CD4-positive, alpha-beta T cell treated with Interleukin-21 for 1 hour (primary cell): ENCODE measurements around the gene DIDO1.
"Not testable (repeated sequence)": the region's sequence is repeated elsewhere in the genome, so short reads cannot be mapped to it uniquely, and the experiment has no call there.

ENCODE experiments used
- DNase-seq: peaks from one replicate; pipeline ENCODE4 v3.0.0-alpha.2; 2020

Gene DIDO1

DNA sequence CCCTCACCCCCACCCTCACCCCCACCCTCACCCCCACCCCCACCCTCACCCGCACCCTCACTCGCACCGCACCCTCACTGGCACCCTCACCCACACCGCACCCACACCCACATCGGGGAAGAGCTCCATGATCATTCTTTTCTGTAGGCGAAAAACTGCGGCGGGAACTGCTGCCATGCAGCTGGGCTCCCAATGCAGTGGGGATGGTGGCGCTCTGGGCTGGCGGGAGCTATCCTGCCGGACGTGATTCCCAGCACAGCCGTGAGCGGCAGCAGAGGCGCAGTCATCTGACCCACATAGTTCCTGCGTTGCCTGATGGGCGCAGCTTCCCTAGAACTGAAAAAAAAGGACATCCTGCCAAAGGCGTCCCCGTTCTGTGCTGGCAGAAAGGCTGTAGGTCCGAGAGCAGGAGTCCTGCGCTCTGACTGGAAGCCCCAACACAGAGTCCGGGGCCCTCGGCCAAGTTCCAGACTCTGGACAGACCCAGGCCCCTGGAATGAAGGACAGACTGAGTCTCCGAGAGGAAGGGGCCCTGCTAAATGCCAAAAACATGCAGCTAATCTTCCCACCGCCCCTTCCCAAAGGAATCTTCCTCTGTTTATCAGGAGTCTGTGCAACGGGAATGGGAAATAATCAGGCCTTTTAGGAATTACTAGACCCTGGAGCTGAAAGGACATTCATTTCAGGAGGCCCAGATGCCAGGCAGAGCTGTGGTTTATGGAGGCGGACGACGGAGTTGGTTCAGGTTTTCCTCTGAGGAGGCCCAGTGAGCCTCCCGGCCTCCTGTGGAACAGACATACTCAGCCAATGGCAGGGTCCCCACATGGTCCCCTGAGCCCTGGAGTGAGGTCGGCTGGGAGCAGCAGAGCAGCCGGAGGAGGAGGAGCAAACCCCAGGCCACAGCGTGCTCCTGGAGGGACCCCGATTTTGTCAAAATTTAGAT lies 50.6 kb downstream of the DIDO1 start:
- no peak for DNase-seq

DNA sequence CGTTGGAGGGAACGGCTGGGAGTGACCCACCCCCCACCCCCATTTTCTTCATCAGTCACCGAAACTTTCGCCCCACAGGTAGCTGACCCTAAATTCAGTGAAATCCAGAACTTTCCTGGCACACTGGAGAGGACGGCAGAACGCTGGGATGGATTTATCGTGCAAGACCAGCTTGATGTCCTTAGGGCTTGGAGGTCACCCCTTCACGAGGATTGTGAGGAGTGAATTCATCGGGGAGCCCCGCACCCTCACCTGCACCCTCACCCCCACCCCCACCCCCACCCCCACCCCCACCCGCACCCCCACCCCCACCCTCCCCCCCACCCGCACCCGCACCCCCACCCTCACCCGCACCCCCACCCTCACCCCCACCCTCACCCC lies 51.4 kb downstream of the DIDO1 start:
- no peak for DNase-seq

DNA sequence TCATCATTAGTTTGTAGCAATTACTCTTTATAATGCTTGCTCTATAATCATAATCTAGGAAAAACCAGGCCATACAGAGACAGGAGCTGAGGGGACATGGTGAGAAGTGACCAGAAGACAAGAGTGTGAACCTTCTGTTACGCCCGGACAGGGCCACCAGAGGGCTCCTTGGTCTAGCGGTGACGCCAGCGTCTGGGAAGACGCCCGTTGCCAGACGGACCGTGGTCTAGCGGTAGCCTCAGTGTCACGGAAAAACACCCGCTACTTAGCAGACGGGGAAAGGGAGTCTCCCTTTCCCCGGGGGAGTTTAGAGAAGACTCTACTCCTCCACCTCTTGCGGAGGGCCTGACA lies 52.6 kb downstream of the DIDO1 start:
- DNase-seq, result peak; percentile 47

DNA sequence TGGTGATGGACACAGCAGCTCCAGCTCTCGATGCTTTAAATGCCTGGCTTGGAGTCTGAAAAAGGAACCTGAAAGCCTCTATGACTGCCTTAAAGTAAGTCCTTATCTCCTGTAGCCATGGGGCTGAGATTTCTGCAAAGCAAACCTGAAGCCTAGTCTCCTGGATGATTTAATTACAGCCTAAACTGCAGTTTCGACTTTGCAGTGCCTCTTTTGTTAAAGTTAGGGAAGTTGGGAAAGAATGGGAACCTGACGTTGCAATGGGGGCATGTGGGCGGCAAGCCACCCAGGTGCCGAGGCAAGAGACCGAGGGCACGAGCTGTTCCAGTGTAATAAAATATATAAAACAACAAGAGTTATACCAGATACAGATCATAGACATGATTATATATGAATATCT lies 53.0 kb downstream of the DIDO1 start:
- DNase-seq, result no peak

DNA sequence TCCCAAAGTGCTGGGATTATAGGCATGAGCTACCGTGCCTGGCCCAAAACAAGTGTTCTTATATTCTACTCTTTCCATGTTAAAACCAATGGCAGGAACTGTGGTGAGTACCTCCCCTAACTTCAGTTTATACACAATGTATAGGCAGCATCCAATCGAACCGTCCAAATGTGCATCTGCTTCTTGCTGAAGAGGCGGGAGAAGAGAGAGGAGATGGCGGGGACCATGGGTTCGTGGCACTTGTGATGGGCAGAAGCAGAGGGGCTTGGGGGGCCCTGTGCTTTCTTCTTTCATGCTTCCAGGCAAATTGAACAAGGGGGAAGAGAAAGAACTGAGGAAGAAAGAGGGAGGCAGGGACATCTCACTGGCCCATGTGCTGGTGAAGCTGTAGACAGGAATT lies 53.4 kb downstream of the DIDO1 start:
- DNase-seq, result no peak

DNA sequence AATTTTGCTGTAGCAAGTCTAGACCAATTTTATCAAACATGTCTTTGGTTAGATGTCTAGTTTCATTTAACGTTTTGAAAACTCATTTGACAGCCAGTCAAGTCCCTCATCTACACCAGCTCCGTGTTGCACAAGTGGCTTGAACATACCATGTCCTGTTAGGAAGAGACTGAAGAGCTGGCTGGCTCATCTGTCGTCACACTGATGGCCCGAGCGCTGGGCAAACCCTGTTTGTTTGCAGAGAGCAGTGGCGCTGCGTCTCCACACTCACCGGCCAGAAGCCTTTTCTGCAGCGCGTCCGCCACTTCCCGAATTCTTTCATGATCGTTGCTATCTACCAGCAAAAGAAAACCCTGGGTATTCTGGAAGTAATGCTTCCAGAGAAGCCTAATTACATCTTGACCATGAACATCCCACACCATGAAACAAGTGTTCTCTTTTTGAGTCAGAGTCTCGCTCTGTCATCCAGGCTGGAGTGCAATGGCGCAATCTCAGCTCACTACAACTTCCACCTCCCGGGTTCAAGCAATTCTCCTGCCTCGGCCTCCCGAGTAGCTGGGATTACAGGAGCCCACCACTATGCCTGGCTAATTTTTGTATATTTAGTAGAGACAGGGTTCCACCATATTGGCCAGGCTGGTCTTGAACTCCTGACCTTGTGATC lies 54.0 kb downstream of the DIDO1 start:
- no peak for DNase-seq

DNA sequence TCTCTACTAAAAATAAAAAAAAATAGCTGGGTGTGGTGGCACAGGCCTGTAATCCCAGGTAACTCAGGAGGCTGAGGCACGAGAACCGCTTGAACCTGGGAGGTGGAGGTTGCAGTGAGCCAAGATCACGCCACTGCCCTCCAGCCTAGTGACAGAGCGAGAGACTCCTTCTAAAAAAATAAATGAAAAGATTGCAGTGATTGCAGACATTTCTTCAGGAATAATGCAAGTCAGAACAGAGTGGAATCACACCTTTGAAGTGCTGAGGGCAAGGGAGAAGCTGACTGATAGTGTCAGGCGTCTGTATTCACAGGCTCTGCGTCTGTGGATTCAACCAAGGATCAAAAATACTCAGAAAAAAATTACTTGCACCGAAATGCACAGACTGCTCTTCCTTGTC lies 62.1 kb downstream of the DIDO1 start:
- no peak for DNase-seq

DNA sequence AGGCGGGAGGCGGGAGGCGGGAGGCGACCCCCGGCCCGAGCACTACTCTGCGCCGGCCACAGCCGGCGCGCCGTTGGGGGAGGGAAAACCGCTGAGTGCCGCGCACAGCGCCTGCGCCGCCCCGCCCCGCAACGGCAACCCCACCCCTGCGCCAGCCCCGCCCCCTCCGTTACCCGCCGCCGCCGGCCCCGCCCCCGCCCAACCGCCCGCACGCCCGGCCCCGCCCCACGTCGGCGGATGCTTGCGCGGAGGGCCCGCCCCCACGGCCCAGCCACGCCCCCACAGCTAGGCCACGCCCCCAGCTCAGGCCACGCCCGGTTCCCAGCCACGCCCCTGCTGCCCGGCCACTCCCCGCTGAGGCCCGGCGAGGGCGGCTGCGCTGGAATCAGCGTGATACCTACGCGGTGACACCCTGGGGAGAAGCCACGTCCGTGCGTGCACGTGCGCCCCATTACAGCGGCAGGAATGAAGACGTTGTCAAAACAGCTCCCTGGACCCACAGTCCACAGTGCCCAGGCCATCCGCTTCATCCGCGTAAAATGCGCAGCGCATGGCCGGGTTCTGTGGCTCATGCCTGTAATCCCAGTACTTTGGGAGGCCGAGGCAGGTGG lies 64.5 kb downstream of the DIDO1 start, which contains the start of gene TCFL5:
TCFL5 (minus strand) TSS at position 97 of the 611 bp plus-strand sequence. CDS start 152 bp downstream, outside the sequence.
- DNase-seq, result peak; percentile 92

DNA sequence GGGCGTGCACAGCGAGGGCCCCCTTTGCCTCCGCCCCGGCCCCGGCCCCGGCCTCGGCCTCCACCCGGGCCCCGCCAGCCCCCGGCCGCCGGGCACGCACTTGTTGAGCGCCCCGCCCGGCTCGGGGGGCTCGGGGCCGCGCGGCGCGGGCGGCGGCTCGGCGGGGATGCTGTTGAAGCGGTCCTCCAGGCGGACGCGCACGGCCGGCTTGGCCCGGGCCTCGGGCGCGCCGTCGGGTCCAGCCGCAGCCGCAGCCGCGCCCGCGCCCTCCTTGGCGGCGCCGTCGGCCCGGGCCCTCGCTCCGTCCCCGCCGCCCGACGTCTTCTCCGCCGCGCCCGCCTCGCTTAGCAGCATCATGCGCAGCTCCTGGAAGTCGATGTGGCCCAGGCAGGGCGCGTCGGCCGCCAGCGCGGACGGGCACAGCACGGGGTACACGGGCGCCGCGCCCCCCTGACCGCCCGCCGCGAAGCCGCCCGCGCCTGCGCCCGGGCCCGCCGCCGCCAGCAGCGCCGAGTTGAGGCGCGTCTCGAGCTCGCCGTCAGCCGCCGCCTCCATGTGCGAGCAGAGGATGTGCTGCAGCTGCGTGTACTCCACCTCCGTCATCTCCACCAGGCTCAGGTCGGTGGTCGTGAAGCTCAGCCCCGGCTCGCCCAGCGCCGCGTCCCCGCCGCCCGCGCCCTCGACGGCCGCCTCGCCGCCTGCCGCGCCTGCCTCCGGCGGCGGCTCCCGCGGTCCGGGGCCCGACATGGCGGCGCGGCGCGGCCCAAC lies 65.2 kb downstream of the DIDO1 start:
- peak; percentile 44 for DNase-seq

DNA sequence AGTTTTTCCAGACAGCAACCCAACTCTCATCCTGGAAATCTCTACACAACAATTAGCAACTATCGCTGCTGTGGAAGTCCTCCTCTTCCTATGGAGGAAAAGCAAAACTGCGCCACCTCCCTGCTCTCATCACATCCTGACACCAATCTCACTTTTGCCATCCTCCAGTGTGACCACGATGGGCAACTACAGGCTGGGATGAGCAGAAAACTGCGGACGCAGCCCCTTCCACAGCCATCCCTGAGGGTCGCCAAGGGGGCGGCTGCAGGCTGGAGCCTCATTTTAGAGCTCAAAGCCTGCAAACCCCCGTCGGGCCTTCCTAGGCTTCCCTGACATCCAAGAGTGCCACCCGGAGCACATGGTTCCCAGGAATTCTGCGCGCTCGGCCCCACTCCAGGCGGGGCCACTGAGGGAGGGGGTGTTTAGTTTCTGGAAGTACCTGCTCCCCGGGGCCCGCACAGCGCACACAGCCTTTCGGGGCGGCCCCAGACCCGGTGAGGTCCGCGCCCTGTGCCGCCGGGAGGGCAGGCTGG lies 65.8 kb downstream of the DIDO1 start:
- DNase-seq, result no peak

DNA sequence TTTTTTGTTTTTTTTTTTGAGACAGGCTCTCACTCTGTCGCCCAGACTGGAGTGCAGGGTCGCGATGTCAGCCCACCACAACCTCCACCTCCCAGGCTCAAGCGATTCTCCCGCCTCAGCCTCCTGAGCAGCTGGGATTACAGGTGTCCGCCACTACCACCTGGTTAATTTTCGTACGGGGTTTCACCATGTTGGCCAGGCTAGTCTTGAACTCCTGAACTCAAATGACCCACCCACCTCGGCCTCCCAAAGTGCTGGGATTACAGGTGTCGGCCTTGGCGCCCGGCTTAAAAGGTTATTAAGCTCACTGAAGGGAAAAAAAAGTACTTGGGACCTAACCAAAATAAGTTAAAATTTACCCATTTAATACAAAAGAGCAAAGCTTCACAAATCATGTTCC lies 66.6 kb downstream of the DIDO1 start:
- no peak for DNase-seq

DNA sequence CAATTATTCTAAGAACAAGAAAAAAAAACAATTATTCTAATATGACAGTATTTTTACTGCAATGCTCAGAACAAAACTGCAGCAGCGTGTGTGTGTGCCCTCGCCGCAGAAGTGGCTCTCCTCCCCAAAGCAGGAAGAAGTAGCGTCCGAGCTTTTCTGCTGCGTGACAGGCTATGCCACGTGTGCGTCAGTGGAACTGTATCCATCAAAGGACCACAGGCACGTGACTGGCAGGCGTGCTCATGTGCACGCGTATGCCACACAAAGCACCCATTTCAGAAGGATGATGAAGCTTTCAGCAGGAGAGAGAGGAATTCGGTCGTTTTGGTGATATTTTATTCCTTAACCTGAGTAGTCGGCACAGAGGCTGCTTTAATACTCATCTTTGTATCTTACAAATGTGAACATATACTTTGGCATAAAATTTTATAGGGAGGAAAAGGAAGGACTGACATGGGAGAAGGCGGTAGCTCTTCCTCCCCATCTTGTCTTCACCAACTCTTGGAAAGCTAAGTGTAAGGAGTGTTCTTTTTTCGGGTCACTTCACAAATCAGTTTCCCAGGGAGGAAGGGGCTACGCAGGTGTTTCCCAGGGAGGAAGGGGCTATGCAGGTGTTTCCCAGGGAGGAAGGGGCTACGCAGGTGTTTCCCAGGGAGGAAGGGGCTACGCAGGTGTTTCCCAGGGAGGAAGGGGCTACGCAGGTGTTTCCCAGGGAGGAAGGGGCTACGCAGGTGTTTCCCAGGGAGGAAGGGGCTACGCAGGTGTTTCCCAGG lies 68.1 kb downstream of the DIDO1 start:
- no peak for DNase-seq

DNA sequence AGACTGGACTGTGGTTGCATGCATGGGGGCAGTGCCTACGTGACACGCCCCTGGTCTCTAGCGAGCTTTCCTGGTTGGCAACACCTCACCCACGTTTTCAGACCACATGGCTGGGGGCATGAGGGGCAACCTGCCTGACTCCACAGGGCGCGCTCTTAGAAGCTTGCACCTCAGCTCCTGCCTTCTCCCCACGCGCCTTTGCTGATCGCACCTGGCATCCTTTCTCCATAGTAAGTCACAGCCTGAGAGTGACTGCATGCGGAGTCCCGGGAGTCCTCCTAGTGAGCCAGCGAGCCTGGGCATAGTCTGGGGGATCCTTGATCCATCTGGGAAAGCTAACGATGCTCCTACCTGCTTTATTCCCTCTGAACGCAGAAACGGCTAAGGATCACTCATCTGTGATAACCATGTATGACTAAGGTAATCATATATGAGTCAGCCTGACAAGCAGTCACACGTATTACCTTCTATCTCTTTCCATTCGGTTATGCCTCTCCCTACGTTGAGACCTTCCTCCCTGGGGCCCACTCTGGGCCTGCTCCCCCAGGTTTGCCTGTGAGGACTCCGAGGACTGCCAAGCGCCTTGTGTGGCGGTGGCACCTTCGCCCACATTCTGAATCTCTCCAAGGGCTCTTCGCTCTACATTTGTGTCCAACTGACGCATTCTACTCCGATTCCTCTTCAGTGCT lies 69.2 kb downstream of the DIDO1 start:
- no peak for DNase-seq

DNA sequence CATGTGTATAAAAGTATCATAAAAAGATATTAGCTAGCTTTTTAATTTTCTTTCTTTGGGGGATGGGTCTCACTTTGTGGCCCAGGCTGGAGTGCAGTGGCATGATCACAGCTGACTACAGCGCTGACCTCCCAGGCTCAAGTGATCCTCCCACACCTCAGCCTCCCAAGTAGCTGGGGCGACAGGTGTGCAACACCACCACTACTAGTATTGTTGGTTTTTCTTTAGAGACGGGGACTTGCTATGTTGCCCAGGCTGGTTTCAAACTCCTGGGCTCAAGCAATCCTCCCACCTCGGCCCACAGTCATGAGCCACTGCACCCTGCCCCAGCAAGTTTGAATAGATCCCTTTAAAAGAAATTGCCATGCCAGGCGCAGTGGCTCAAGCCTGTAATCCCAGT lies 71.2 kb downstream of the DIDO1 start:
- no peak for DNase-seq

DNA sequence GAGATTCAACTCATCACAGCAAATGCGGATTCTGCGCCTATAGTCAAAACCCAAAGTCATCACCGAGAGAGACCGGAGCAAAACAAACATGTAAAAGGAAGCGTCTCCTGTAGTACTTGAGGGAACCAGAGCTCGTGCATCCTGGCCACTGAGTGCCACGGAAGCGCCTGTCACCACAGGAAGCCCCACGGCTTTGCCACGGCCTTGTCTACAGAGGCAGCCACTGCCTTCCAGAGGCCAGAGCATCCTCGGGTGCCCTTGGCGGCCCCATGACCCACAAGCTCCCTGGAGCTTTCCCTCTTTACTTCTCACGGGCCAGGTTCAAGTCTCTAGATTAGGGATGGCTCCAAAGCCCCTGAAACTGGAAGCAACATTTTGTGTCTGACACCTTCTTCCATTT lies 72.2 kb downstream of the DIDO1 start:
- no peak for DNase-seq

DNA sequence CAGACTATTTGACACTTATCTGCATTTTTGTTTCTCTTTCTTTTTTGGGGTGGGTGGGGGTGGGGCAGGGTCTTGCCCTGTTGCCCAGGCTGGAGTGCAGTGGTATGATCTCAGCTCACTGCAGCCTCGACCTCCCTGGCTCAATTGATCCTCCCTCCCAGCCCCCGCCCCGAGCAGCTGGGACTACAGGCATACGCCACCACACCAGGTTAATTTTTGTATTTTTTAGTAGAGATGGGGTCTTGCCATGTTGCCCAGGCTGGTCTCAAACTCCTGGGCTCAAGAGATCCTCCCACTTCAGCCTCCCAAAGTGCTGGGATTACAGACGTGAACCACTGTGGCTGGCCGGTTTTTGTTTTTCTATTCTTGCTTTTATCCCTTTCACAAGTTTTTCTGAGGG lies 73.0 kb downstream of the DIDO1 start:
- DNase-seq, result not testable (repeated sequence)

DNA sequence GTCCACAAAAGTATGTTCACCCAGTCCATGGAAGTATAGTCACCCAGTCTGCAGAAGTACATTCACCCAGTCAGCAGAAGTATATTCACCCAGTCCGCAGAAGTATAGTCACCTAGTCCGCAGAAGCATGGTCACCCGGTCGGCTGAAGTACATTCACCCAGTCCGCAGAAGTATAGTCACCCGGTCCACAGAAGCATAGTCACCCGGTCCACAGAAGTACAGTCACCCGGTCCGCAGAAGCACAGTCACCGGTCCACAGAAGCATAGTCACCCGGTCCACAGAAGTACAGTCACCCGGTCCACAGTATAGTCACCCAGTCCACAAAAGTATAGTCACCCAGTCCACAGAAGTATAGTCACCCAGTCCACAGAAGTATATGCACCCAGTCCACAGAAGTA lies 73.5 kb downstream of the DIDO1 start:
- DNase-seq, result no peak

DNA sequence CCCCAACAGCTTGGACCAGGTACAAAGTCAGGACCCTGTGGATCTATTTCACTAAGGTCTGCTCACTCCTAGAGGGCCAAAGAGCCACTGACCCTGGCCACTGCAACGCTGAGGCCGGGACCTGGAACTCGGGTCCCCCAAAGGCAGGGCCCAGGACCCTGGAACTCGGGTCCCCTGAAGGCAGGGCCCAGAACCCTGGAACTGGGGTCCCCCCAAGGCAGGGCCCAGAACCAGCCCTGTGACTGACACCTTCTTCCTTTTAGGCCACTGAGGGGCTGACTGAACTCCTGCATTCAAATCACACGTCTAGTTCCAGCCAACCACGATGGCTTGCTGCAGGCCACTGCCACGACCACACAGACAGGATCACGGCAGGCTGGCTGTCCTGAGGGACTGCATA lies 74.1 kb downstream of the DIDO1 start:
- DNase-seq, result no peak

DNA sequence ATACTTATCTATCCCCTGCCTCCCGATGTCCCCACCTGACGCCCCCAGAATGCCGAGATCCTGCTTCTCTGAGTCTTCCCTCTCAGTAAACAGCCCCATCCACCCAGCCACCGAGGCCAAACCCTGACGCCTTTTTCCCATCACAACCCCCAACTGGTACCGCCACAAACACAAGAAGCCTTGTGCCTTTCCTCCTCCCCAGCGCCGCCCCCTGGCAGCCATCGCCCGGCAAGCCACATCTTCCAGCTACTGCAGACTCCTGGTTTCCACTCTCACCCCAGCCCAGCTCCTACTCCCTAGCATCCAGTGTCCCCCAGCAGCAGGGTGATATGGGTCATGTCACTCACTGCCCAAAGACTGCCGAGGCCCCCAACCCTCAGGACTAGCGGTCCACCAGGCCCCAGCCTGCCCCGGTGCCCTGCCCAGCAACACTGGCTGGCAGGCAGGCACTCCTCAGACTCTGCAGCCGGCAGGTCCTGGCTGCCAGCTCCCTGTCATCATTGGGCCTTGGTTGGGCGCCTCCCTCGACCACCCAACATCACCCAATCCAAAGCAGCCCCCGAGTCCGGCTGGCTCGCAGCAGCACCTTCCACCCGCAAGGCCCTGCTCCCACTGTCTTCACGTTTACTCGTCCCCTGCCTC lies 75.9 kb downstream of the DIDO1 start:
- no peak for DNase-seq

DNA sequence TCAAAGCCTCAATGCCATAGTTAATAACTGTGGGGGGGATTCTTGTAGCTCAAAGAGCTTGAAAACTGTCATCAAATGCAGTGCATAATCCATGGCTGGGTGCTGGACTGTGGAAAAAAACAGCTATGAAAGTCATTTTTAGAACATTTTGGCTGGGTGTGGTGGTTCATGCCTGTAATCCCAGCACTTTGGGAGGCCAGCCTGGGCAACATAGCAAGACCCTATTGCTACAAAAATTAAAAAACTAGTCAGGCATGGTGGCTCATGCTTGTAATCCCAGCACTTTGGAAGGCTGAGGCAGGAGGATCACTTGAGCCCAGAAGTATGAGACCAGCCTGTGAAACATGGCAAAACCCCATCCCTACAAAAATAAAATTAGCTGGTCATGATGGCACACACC lies 76.9 kb downstream of the DIDO1 start:
- no peak for DNase-seq

DNA sequence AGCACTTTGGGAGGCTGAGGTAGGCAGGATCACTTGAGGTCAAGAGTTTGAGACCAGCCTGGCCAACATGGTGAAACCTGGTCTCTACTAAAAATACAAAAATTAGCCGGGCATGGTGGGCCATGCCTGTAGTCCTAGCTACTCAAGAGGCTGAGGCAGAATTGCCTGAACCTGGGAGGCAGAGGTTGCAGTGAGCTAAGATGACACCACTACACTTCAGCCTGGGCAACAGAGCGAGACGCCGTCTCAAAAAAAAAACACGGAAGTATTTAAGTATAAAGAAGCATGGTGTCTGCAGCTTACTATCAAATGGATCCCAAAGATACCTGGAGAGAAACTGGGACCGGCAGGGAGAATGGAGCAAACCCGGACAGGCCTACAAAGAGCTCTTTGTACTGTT lies 77.4 kb downstream of the DIDO1 start:
- not testable (repeated sequence) for DNase-seq
